GM12875 (cell line): ENCODE results near the gene ADTRP.

Experiments used
- H3K4me3 ChIP-seq: one replicate; pipeline ENCODE4 v1.5.1; 2011; ENCODE audit warnings: low read depth, low read length, control low read depth
- CTCF ChIP-seq: IDR thresholded peaks from 2 replicates; pipeline ENCODE4 v1.5.1; 2011; ENCODE audit warnings: low read depth, mild to moderate bottlenecking, control low read depth, inconsistent platforms, low read length, moderate library complexity, borderline replicate concordance; ENCODE audit not compliant: insufficient read depth

ADTRP gene

GRCh38 chr6:11778648-11779328 is at the start of gene ADTRP:
TSS of gene ADTRP (minus strand) at chr6:11778803. CDS start at chr6:11778759, 44 bp downstream.
- TF ChIP-seq CTCF, result no peak
- H3K4me3 ChIP-seq, result no peak within 1 kb of the TSS

- no peak for TF ChIP-seq CTCF
- no peak overlapping the region for H3K4me3 ChIP-seq
Observed at GRCh38 chr6:11826779-11827178, 48.2 kb upstream of the ADTRP start.

GRCh38 chr6:11824986-11825385 is 46.4 kb upstream of the ADTRP start:
- no peak for TF ChIP-seq CTCF
- no peak overlapping the region for H3K4me3 ChIP-seq

- no peak overlapping the region for H3K4me3 ChIP-seq
- TF ChIP-seq CTCF, result no peak
Observed at GRCh38 chr6:11822346-11822745, 43.7 kb upstream of the ADTRP start.

- no peak for TF ChIP-seq CTCF
- no peak overlapping the region for H3K4me3 ChIP-seq
Observed at GRCh38 chr6:11821781-11822180, 43.2 kb upstream of the ADTRP start.

GRCh38 chr6:11820821-11821220 is 42.2 kb upstream of the ADTRP start:
- no peak for TF ChIP-seq CTCF
- no peak overlapping the region for H3K4me3 ChIP-seq

GRCh38 chr6:11819486-11819885 is 40.9 kb upstream of the ADTRP start:
- no peak overlapping the region for H3K4me3 ChIP-seq
- no peak for TF ChIP-seq CTCF
